Upper lobe of left lung (tissue), 6 donors: ENCODE results near the gene ATP2B2. TPM values are rescaled to one million over a fixed set of nuclear protein-coding genes. Genes with fewer than 3 reads are reported as not detected.

ENCODE experiments used
- ATAC-seq, 2 donors: fragments of 200-7000 bp; cut with Tn5 transposase; one replicate each; pipeline ENCODE4 v1.9.1; 2022; ENCODE audit warnings: mild to moderate bottlenecking in 2 of 2, moderate library complexity in 2 of 2; ENCODE audit not compliant: low FRiP score in 2 of 2
- DNase-seq, 2 donors: peaks; one replicate each; pipeline ENCODE4 v3.0.0-alpha.2; 2019 to 2020
- H3K27ac ChIP-seq, 4 donors: fragments of 200-600 bp; sonication (generic); one replicate each; pipeline ENCODE4 v1.5.1; 2016 to 2019
- H3K27me3 ChIP-seq, 4 donors: fragments of 200-600 bp; sonication (generic); one replicate each; pipeline ENCODE4 v1.5.1; 2017 to 2019
- H3K36me3 ChIP-seq, 4 donors: fragments of 200-600 bp; sonication (generic); one replicate each; pipeline ENCODE4 v1.5.1; 2016 to 2019
- H3K4me1 ChIP-seq, 4 donors: fragments of 200-600 bp; sonication (generic); one replicate each; pipeline ENCODE4 v1.5.1; 2018 to 2019
- H3K4me3 ChIP-seq, 4 donors: fragments of 200-600 bp; sonication (generic); one replicate each; pipeline ENCODE4 v1.5.1; 2017 to 2019; ENCODE audit warnings: mild to moderate bottlenecking in 2 of 4, moderate library complexity in 1 of 4
- H3K9me3 ChIP-seq, 4 donors: fragments of 200-600 bp; sonication (generic); one replicate each; pipeline ENCODE4 v1.5.1; 2018 to 2019
- EP300 ChIP-seq, 4 donors: sonication (generic); formaldehyde crosslinking; IDR thresholded peaks; one replicate each; pipeline ENCODE4 v1.5.1; 2017; ENCODE audit warnings: antibody characterized with exemption in 4 of 4, control low read depth in 2 of 4
- POLR2A ChIP-seq, 4 donors: fragments of 450-650 bp; IDR thresholded peaks; one replicate each; pipeline ENCODE4 v1.5.1; 2016 to 2017; ENCODE audit warnings: antibody characterized with exemption in 4 of 4, mild to moderate bottlenecking in 2 of 4
- POLR2AphosphoS5 ChIP-seq, 2 donors: sonication (generic); formaldehyde crosslinking; IDR thresholded peaks; one replicate each; pipeline ENCODE4 v1.5.1; 2017; ENCODE audit warnings: antibody characterized with exemption in 2 of 2
- WGBS, 2 donors: methylation state at CpG; one replicate each; pipeline ENCODE4 v1.1.5; 2017 to 2018; 5-methylcytosine and 5-hydroxymethylcytosine counted together
- total RNA-seq, 6 donors: library from RNA; depleted of rRNA in 4 of 6; stranded (reverse); fragments of >200 nt in 4 of 6; gene quantifications; one replicate each; pipeline versions ENCODE4 v1.1.0 to v1.2.1, GENCODE V29; 2016 to 2021
- TF ChIP-seq, protein P1 (sequence below), 6 experiments: fragments of 450-650 bp in 4 of 6; fragments of 200-600 bp in 2 of 6; sonication (generic) in 2 of 6; IDR thresholded peaks; one replicate each; pipeline ENCODE4 v1.5.1; 2016 to 2019; ENCODE audit warnings: antibody characterized with exemption in 6 of 6
- donor health status: DM: no; HTN: no; CAD: no; lungs with moderate emphysema.
- donor health status: DM: no; HTN: yes; CAD: no; lungs with severe emphysema.

The ATP2B2 gene
- total RNA-seq, 6 donors from 2014 or later, result 0.13 to 0.30 TPM; not detected in 4

DNA sequence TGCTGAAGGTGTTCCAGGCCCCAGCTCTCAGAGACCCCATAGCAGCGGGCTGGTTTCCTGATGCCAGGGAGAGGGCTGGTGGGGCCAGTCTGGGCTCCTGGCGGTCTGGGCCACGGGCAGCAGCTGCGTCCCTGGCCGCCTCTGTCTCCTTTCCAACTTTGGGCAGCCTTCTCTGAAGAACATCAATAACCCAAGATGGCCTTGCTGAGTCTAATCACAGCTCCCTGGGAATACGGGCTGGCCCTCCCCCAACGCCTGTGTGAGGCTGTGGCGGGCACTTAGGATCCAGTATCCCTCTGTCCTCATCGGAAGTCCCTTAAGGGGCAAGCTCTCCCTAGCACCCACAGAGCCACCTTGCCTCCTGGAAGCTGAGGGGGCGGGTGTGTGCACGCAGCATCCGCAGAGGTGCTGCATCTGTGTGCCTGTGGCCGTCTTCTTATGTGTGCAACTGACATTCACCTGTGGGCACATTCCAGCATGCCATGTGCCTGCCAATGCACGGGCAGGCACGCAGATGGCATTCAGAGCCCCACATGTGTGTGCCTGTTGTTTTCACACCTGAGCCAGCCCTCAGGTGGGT lies 2.1 kb downstream of the ATP2B2 start:
- DNase-seq (no peak), ATAC-seq (no peak)
- no peaks in the 10 kb centered on the region for H3K36me3 ChIP-seq

DNA sequence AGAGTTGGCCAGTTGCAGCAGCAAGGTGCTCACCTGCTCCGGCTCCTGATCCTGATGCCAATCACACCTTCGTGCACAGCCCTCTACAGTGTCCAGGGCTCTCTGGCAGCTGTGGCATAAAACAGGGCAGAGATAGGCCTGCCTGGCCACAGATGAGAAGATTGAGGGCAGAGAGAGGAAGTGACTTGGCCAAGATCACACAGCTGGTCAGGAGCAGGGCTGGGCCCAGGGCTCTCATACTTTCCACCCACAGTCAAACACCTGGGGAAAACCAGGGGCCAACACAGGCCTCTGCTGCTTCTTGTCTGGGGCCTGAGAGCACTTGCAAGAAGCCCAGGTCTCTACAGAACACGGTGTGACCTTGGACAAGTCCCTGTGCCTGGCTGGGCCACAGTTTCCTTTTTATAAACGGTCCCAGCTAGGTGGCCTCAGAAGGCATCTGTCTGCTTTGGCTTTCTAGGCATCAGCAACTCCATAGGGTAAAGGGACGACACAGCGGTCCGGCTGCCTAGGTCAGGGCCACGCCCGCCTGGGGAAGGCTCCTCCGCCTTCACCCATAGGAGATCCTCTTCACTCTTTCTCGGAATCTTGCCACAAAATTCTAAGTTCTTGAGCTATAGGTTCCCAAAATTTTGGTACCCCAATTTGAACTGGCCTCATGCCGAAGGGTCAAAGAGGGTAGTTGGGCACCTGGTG lies 3.1 kb downstream of the ATP2B2 start:
- 83% methylated on average over 11 to 12 of the region's 12 CpGs for WGBS, 2 donors
- no peak for DNase-seq
- no peaks in the 10 kb centered on the region for H3K9me3 ChIP-seq
- H3K27me3 ChIP-seq, result peaks cover 0 to 18% (median 8%) of the 10 kb centered on the region in 4 donors
- ATAC-seq, result no peak
- no peaks in the 10 kb centered on the region for H3K36me3 ChIP-seq
- no peak for TF ChIP-seq EP300 (IDR thresholded peaks at IDR 0.05)
- TF ChIP-seq POLR2AphosphoS5 (IDR thresholded peaks at IDR 0.05), result no peak
- no peak for TF ChIP-seq POLR2A (IDR thresholded peaks at IDR 0.05)
- TF ChIP-seq, protein P1, sequence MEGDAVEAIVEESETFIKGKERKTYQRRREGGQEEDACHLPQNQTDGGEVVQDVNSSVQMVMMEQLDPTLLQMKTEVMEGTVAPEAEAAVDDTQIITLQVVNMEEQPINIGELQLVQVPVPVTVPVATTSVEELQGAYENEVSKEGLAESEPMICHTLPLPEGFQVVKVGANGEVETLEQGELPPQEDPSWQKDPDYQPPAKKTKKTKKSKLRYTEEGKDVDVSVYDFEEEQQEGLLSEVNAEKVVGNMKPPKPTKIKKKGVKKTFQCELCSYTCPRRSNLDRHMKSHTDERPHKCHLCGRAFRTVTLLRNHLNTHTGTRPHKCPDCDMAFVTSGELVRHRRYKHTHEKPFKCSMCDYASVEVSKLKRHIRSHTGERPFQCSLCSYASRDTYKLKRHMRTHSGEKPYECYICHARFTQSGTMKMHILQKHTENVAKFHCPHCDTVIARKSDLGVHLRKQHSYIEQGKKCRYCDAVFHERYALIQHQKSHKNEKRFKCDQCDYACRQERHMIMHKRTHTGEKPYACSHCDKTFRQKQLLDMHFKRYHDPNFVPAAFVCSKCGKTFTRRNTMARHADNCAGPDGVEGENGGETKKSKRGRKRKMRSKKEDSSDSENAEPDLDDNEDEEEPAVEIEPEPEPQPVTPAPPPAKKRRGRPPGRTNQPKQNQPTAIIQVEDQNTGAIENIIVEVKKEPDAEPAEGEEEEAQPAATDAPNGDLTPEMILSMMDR (IDR thresholded peaks at IDR 0.05), result no peak
- peaks cover 6 to 15% (median 9%) of the 10 kb centered on the region in 4 donors for H3K4me1 ChIP-seq
- H3K4me3 ChIP-seq, result no peak overlapping the region
- no peak overlapping the region for H3K27ac ChIP-seq

More for the DNA sequence above, 2.1 kb downstream of the ATP2B2 start:
- WGBS, 2 donors, result 60 to 80% methylated on average over 1 to 15 of the region's 15 CpGs
- no peak overlapping the region for H3K27ac ChIP-seq
- no peaks in the 10 kb centered on the region for H3K9me3 ChIP-seq
- TF ChIP-seq EP300 (IDR thresholded peaks at IDR 0.05) (no peak), POLR2A (IDR thresholded peaks at IDR 0.05) (no peak), POLR2AphosphoS5 (IDR thresholded peaks at IDR 0.05) (no peak)
- TF ChIP-seq, protein P1 (IDR thresholded peaks at IDR 0.05), result no peak
- H3K4me1 ChIP-seq, result peaks cover 6 to 15% (median 9%) of the 10 kb centered on the region in 4 donors
- H3K27me3 ChIP-seq, result peaks cover 0 to 18% (median 8%) of the 10 kb centered on the region in 4 donors
- H3K4me3 ChIP-seq, result no peak overlapping the region

DNA sequence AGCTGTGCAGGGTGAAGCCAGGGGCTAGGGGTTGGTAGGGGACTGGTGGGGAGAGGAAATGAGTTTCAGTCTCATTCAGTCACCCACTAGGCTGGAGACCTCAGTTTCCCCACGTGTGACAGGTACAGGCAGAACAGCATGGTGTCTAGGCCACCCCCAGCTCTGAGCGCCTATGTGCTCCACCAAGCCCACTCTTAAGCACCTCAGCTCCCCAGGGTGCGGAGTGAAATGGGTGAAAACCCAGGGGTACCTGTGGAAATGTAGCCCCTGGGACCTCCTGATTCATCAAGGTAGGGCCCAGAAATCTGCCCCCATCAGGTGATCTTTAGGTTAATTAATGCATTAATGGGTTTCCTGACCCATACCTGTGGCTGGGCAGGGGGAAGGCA lies 3.7 kb downstream of the ATP2B2 start:
- TF ChIP-seq POLR2AphosphoS5 (IDR thresholded peaks at IDR 0.05) (no peak), EP300 (IDR thresholded peaks at IDR 0.05) (no peak), POLR2A (IDR thresholded peaks at IDR 0.05) (no peak)
- DNase-seq, result no peak

DNA sequence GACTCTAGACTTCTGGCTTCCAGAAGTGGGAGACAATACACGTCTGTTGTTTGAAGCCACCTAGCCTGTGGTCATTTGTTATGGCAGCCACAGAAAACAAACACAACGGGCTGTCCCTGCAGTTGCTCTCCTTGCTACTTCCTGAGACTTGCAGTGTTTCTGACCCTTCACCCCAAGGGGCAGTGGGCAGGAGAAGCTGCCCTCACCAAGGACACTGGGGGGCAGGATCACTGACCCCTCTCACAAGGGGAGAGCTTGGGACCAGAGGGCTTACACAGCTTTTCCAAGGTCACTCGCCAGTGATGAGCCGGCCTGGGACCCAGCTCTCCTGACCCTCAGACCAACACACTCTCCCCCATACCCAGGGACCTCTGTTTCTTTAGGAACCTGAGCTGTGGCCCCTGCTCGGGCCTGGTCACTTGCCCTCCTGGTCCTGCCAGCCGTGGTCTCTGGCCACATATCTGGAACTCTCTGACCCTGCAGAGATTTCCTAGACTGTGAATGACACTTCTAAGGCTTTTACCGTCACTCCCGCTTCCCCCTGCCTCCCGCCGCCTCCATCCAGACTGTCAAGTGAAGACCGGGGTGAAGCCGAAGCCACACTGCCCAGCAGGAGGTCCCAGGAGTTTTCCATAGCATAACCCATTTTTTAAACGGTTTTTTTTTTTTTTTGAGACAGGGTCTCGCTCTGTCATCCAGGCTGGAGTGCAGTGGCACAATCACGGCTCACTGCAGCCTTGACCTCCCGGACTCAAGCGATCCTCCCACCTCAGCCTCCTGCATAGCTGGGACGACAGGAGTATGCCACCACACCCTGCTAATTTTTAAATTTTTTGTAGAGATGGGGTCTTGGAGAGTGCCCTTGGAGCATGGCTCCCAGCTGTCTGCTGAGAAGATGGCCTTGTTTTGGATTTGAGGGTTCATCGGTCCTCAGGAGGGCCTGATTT lies 4.4 kb downstream of the ATP2B2 start:
- Histone ChIP-seq H3K27ac (no peak overlapping the region), H3K4me3 (no peak overlapping the region), H3K4me1 (peaks cover 6 to 15% (median 9%) of the 10 kb centered on the region in 4 donors), H3K9me3 (no peaks in the 10 kb centered on the region), H3K27me3 (peaks cover 0 to 18% (median 6%) of the 10 kb centered on the region in 4 donors), H3K36me3 (no peaks in the 10 kb centered on the region)
- DNase-seq, result no peak
- WGBS, 2 donors, result 58 to 63% methylated on average over 19 of the region's 19 CpGs
- TF ChIP-seq, protein P1 (IDR thresholded peaks at IDR 0.05), result no peak
- TF ChIP-seq POLR2A (IDR thresholded peaks at IDR 0.05) (no peak), POLR2AphosphoS5 (IDR thresholded peaks at IDR 0.05) (no peak), EP300 (IDR thresholded peaks at IDR 0.05) (no peak)
- no peak for ATAC-seq

More for the DNA sequence above, 3.7 kb downstream of the ATP2B2 start:
- no peak for ATAC-seq
- Histone ChIP-seq H3K4me1 (peaks cover 6 to 15% (median 9%) of the 10 kb centered on the region in 4 donors), H3K36me3 (no peaks in the 10 kb centered on the region), H3K27me3 (peaks cover 0 to 18% (median 8%) of the 10 kb centered on the region in 4 donors), H3K9me3 (no peaks in the 10 kb centered on the region), H3K27ac (no peak overlapping the region), H3K4me3 (no peak overlapping the region)
- WGBS, 2 donors, result 66 to 68% methylated on average over 3 of the region's 3 CpGs

DNA sequence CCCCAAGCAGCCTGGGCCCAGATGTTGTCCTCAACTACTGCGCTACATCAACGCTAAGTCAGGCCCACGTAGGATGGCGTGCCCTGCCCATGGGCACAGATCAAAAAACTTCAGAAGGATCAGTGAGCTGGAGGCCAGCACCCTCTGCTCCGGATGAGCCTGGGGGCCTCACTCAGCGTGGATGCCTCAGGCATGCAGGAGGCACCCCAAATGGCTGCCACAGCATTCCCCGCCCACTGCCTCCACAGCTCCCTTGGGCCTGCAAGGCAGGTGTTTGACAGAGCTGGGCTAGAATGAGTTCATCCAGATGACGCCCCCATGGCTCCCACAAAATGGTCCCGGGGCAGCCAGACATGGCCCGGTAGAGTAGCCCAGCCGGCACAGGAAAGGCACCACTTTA lies 7.1 kb downstream of the ATP2B2 start:
- Histone ChIP-seq H3K27ac (no peak overlapping the region), H3K27me3 (no peaks in the 10 kb centered on the region), H3K9me3 (no peaks in the 10 kb centered on the region), H3K4me3 (no peak overlapping the region), H3K4me1 (no peaks in the 10 kb centered on the region), H3K36me3 (no peaks in the 10 kb centered on the region)
- no peak for TF ChIP-seq POLR2A (IDR thresholded peaks at IDR 0.05)
- TF ChIP-seq EP300 (IDR thresholded peaks at IDR 0.05), result no peak
- no peak for TF ChIP-seq POLR2AphosphoS5 (IDR thresholded peaks at IDR 0.05)
- TF ChIP-seq, protein P1 (IDR thresholded peaks at IDR 0.05), result no peak
- ATAC-seq (no peak), DNase-seq (no peak)
- WGBS, 2 donors, result 89 to 92% methylated on average over 9 to 11 of the region's 11 CpGs
